Adrenal gland (tissue), 12 donors: ENCODE measurements around the gene EXOC4. TPM values are rescaled to one million over a fixed set of nuclear protein-coding genes. Genes with fewer than 3 reads are reported as not detected.

Experiments
- DNase-seq, 7 donors: peaks; one replicate each; pipeline ENCODE4 v3.0.0-alpha.2; 2019 to 2020
- H3K27ac ChIP-seq, 5 donors: fragments of 200-600 bp; sonication (generic) in 4 of 5; 1 replicate in 3 of 5; 2 replicates in 2 of 5; pipeline versions ENCODE4 v1.5.1 to v1.8.0; 2016 to 2020; ENCODE audit warnings: mild to moderate bottlenecking in 1 of 5
- H3K27me3 ChIP-seq: fragments of 200-600 bp; 2 replicates; pipeline ENCODE4 v1.8.0; 2021
- H3K36me3 ChIP-seq, 2 donors: fragments of 200-600 bp; replicated peaks in 1 of 2; 1 replicate in 1 of 2; 2 replicates in 1 of 2; pipeline versions ENCODE4 v1.5.1 to v1.8.0; 2018 to 2022
- H3K4me1 ChIP-seq, 2 donors: fragments of 200-600 bp; replicated peaks in 1 of 2; 1 replicate in 1 of 2; 2 replicates in 1 of 2; pipeline versions ENCODE4 v1.5.1 to v1.8.0; 2018 to 2021
- H3K4me3 ChIP-seq, 4 donors: fragments of 200-600 bp; sonication (generic) in 3 of 4; one replicate each; pipeline ENCODE4 v1.5.1; 2016 to 2018
- H3K9me3 ChIP-seq, 3 donors: fragments of 200-600 bp; sonication (generic) in 1 of 3; replicated peaks in 1 of 3; 1 replicate in 2 of 3; 2 replicates in 1 of 3; pipeline versions ENCODE4 v1.5.1 to v1.8.0; 2016 to 2021
- CTCF ChIP-seq, 6 experiments: fragments of 450-650 bp in 4 of 6; fragments of 200-600 bp in 2 of 6; sonication (generic) in 1 of 6; IDR thresholded peaks; 1 replicate in 5 of 6; 2 replicates in 1 of 6; pipeline versions ENCODE4 v1.5.1 to v1.8.0; 2016 to 2021; ENCODE audit warnings: antibody characterized with exemption in 6 of 6, mild to moderate bottlenecking in 2 of 6, moderate library complexity in 1 of 6
- POLR2A ChIP-seq, 2 donors: fragments of 450-650 bp; IDR thresholded peaks; one replicate each; pipeline ENCODE4 v1.6.1; 2017; ENCODE audit warnings: antibody characterized with exemption in 2 of 2, mild to moderate bottlenecking in 2 of 2, moderate library complexity in 1 of 2
- WGBS, 4 donors: extraction: QIAGEN DNeasy Blood & Tissue Kit in 2 of 4; methylation state at CpG; one replicate each; pipeline versions ENCODE4 v1.1.5 to v1.1.7; 2013 to 2017; 5-methylcytosine and 5-hydroxymethylcytosine counted together
- intact Hi-C, 2 donors: fragments of 100-400 bp; cut with DNase I; formaldehyde crosslinking; loops; one replicate each; pipeline versions ENCODE4 v1.14.1 to v1.15.0; 2022 to 2023
- polyA plus RNA-seq, 3 donors: library from polyadenylated mRNA; stranded (reverse); fragments of 200-250 nt in 2 of 3; fragments of 350-450 nt in 1 of 3; fragmentation: Illumina TruSeq in 1 of 3; extraction: RNeasy Lipid Tissue Mini Kit (QIAGEN cat#74804) in 1 of 3; gene quantifications; one replicate each; pipeline ENCODE4 v1.2.3, GENCODE V29; 2013 to 2014
- total RNA-seq, 9 donors: library from RNA; depleted of rRNA in 4 of 9; stranded (reverse); fragments of >200 nt in 4 of 9; fragments of 120-200 nt in 1 of 9; fragmentation: NEBNext Ultra II Directional in 1 of 9; extraction: Animal tissue kit (Norgen Biotek cat#: 25700) in 1 of 9; gene quantifications; one replicate each; pipeline versions ENCODE4 v1.1.0 to v1.2.4, GENCODE V29; 2013 to 2023
- donor health status: healthy with polysubstance abuse.
- donor health status: Bipolar disorder and iron deficiency.
- donor health status: DM: yes; HTN: yes; CAD: no.
- donor health status: DM: no; HTN: no; CAD: no.
- donor health status: DM: no; HTN: no; CAD: no.
- donor health status: DM: yes; HTN: yes; CAD: no.

EXOC4 gene
- total and polyA plus RNA-seq, 12 donors: 12.5 to 93.8 (median 67.4) TPM

- Histone ChIP-seq H3K9me3 (no peaks in the 10 kb centered on the region), H3K4me3 (no peak overlapping the region), H3K27ac (no peak overlapping the region), H3K27me3 (no peaks in the 10 kb centered on the region), H3K36me3 (no peaks in the 10 kb centered on the region), H3K4me1 (no peaks in the 10 kb centered on the region)
- WGBS, 4 donors: 87 to 97% (median 93%) methylated on average over 5 of the region's 5 CpGs
- intact Hi-C loops: no loop called here
- no peak for TF ChIP-seq CTCF (IDR thresholded peaks at IDR 0.05)
- TF ChIP-seq POLR2A (IDR thresholded peaks at IDR 0.05): no peak
- no peak for DNase-seq
These were observed 417.4 kb downstream of the EXOC4 start for GRCh38 chr7:133670250-133670649.

DNA sequence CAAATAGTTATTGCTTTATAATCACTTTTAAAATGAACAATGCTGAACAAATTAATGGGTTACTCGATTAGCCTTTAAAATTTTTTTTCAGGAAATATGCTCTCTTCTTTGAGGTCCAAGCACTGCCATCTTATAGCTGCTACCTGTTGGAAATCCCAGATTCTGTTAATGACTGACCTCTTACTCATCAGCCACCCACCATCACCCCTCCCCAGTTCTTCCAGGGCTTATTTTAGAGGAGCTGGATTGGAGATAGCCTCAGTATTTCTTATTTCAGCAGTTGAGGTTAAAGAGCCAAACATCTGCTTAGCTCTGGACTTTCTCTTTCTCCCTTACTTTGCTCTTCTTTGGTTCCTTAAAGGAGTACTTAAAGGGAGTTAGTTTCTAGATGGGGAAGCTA is 420.0 kb downstream of the EXOC4 start:
- no peak for TF ChIP-seq POLR2A (IDR thresholded peaks at IDR 0.05)
- no peak for TF ChIP-seq CTCF (IDR thresholded peaks at IDR 0.05)
- no peak overlapping the region for H3K4me3 ChIP-seq
- no peak for DNase-seq
- H3K4me1 ChIP-seq: peaks cover 0 to 7% of the 10 kb centered on the region in 2 donors
- H3K27me3 ChIP-seq: no peaks in the 10 kb centered on the region
- WGBS, 4 donors: 92 to 100% (median 98%) methylated on average over 1 of the region's 1 CpG
- H3K36me3 ChIP-seq: no peaks in the 10 kb centered on the region
- H3K9me3 ChIP-seq: no peaks in the 10 kb centered on the region
- intact Hi-C loops: no loop called here
- no peak overlapping the region for H3K27ac ChIP-seq

- TF ChIP-seq CTCF (IDR thresholded peaks at IDR 0.05): no peak
- no peak for TF ChIP-seq POLR2A (IDR thresholded peaks at IDR 0.05)
- Histone ChIP-seq H3K4me1 (peaks cover 0 to 7% of the 10 kb centered on the region in 2 donors), H3K36me3 (no peaks in the 10 kb centered on the region), H3K4me3 (no peak overlapping the region), H3K27ac (no peak overlapping the region), H3K9me3 (no peaks in the 10 kb centered on the region), H3K27me3 (no peaks in the 10 kb centered on the region)
- intact Hi-C loops: no loop called here
- 89 to 96% (median 94%) methylated on average over 2 of the region's 2 CpGs for WGBS, 4 donors
- DNase-seq: no peak
These were observed 421.3 kb downstream of the EXOC4 start for GRCh38 chr7:133674079-133674763.

DNA sequence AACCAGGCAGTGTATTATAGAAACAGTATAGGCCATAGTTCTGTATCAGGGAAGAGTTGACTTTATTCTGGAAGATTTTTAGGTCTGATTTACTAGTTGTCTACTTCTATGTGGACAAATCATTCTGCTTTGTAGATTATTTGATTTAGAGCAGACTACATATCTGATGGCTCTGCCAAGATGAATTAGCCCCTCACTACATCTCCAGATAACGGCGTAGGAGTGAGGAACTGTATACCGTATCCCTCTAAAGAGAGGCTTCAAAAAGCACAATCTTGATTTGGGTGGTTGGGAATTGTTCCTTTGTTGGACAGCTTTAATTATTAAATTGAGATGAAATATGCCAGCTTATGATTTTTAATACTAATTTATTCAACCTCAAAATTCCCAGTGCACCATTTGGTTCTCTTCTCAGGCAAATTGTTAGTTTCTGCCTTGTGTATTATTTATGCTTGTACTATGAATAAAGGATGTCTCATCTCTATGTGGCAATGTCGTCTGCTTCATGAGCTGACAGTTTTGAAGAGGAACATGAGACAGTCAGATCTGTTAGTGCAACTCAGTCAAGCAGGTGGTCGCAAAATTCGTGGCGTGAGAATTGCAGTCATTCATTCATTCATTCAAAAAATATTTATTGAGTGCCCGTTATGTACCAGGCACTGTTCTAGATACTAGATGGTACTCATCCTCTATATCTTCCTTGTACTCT is 422.8 kb downstream of the EXOC4 start:
- no peak overlapping the region for H3K4me3 ChIP-seq
- H3K9me3 ChIP-seq: no peaks in the 10 kb centered on the region
- H3K27ac ChIP-seq: no peak overlapping the region
- intact Hi-C loops: no loop called here
- 91 to 96% (median 94%) methylated on average over 8 of the region's 8 CpGs for WGBS, 4 donors
- no peaks in the 10 kb centered on the region for H3K27me3 ChIP-seq
- no peaks in the 10 kb centered on the region for H3K36me3 ChIP-seq
- peaks cover 0 to 7% of the 10 kb centered on the region in 2 donors for H3K4me1 ChIP-seq
- TF ChIP-seq CTCF (IDR thresholded peaks at IDR 0.05) (no peak), POLR2A (IDR thresholded peaks at IDR 0.05) (no peak)
- no peak for DNase-seq
